PC-9 (cell line): Measurements from ENCODE around the gene B3GALT6. TPM values are rescaled to one million over a fixed set of nuclear protein-coding genes. Genes with fewer than 3 reads are reported as not detected.

Experiments used
- BruUV-seq: library from RNA; stranded (reverse); fragments of 400-500 nt; replicated peaks from 2 replicates; lab custom pipeline; 2021; lab: Mats Ljungman, UMichigan
- CTCF ChIA-PET: fragments of 300-600 bp; sonication (Branson Sonifier 250); formaldehyde crosslinking; loops from one replicate; lab custom pipeline; 2022; ENCODE audit warnings: antibody characterized with exemption; lab: Charles Lee
- POLR2A ChIA-PET: fragments of 300-600 bp; sonication (Branson Sonifier 250); formaldehyde crosslinking; loops from one replicate; lab custom pipeline; 2022; ENCODE audit warnings: antibody characterized with exemption; ENCODE audit not compliant: unreplicated experiment; lab: Charles Lee
- DNase-seq, 2 experiments: peaks; one replicate each; pipeline versions ENCODE4 v3.0.0 to v3.0.0-alpha.2; 2015 to 2022; ENCODE audit warnings: mixed read lengths in 1 of 2
- H2AFZ ChIP-seq: fragments of 200-600 bp; sonication (generic); 2 replicates; pipeline ENCODE4 v1.8.1; 2017; ENCODE audit warnings: antibody characterized with exemption
- H3F3A ChIP-seq: fragments of 200-600 bp; sonication (generic); 2 replicates; pipeline ENCODE4 v1.8.1; 2017; ENCODE audit warnings: antibody characterized with exemption, mild to moderate bottlenecking, low read depth; ENCODE audit not compliant: insufficient read depth
- H3K27ac ChIP-seq: fragments of 200-600 bp; sonication (generic); 2 replicates; pipeline ENCODE4 v1.6.1; 2016; ENCODE audit warnings: mixed run types
- H3K27me3 ChIP-seq: fragments of 200-600 bp; sonication (generic); 2 replicates; pipeline ENCODE4 v1.6.1; 2016; ENCODE audit warnings: low read depth, mixed run types; ENCODE audit not compliant: insufficient read depth
- H3K36me3 ChIP-seq: fragments of 200-600 bp; sonication (generic); 2 replicates; pipeline ENCODE4 v1.6.1; 2016; ENCODE audit warnings: low read depth, mixed run types
- H3K4me1 ChIP-seq: fragments of 200-600 bp; sonication (generic); replicated peaks from 2 replicates; pipeline ENCODE4 v1.6.1; 2016; ENCODE audit warnings: mixed run types; ENCODE audit not compliant: insufficient read depth
- H3K4me2 ChIP-seq: fragments of 200-600 bp; sonication (generic); 2 replicates; pipeline ENCODE4 v1.6.1; 2017; ENCODE audit warnings: mixed run types
- H3K4me3 ChIP-seq: fragments of 200-600 bp; sonication (generic); 2 replicates; pipeline ENCODE4 v1.6.1; 2016; ENCODE audit warnings: mixed run types
- H3K79me2 ChIP-seq: fragments of 200-600 bp; sonication (generic); 2 replicates; pipeline ENCODE4 v1.6.1; 2017; ENCODE audit warnings: low read depth, mixed run types
- H3K9me2 ChIP-seq: fragments of 200-600 bp; sonication (generic); 2 replicates; pipeline ENCODE4 v1.8.1; 2017; ENCODE audit warnings: mild to moderate bottlenecking; ENCODE audit not compliant: insufficient read depth
- H3K9me3 ChIP-seq: fragments of 200-600 bp; sonication (generic); 2 replicates; pipeline ENCODE4 v1.8.1; 2016; ENCODE audit warnings: low read depth; ENCODE audit not compliant: insufficient read depth
- H4K20me1 ChIP-seq: fragments of 200-600 bp; sonication (generic); 2 replicates; pipeline ENCODE4 v1.8.1; 2017; ENCODE audit not compliant: insufficient read depth
- EZH2 ChIP-seq: fragments of 200-600 bp; sonication (generic); IDR thresholded peaks from 2 replicates; pipeline ENCODE4 v1.8.0; 2017; ENCODE audit warnings: antibody characterized with exemption, low read depth
- intact Hi-C: fragments of 100-400 bp; cut with micrococcal nuclease; formaldehyde crosslinking; loops from one replicate; pipeline ENCODE4 v1.10.0; 2022; ENCODE audit not compliant: unreplicated experiment
- total RNA-seq: library from RNA; stranded (reverse); gene quantifications from 2 replicates; pipeline ENCODE4 v1.2.3, GENCODE V29; 2021
- TF ChIP-seq, protein P1 (sequence below): fragments of 200-600 bp; sonication (generic); conservative IDR thresholded peaks from 2 replicates; pipeline ENCODE4 v1.6.1; 2017; ENCODE audit warnings: mixed run types, antibody characterized with exemption, mild to moderate bottlenecking, moderate library complexity

The B3GALT6 gene
- total RNA-seq, 1 experiment from 2014 or later = 16.2 TPM

DNA sequence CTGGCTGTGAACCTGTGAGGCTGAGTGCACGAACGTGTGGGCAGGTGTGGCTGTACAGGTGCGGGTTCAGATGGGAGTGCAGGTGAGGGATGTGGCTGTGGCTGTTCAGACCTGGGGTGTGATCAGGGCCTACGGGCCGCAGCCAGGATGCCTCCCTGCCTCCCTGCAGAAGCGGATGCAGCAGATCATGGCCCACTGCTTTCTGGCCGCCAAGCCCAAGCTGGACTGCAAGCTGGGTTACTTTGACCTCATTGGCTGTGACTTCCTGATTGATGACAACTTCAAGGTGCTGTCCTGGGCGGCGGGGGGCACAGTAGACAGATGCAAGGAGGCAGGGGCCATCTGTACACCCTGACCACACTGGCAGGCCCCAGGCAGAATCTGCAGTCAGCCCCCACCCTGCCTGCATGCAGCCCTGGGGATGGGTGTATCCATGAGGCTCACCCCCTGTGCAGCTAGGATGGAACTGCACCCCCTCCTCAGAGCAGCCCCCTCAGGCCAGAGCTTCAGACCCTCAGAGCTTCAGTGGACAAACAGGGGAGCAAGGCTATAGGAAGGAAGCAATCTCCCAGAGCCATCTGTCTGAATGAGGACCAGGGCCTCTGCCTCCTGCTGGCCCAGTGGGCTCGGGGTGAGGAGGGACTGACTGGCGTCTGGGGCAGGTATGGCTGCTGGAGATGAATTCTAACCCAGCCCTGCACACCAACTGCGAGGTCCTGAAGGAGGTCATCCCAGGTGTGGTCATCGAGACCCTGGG lies 35.4 kb upstream of the B3GALT6 start:
- no peak overlapping the region for H3K4me3 ChIP-seq
- ChIA-PET CTCF (no interaction called here), POLR2A (no interaction called here)
- no peaks in the 10 kb centered on the region for H3K4me1 ChIP-seq
- no TSS peak for BruUV-seq
- no peak overlapping the region for H3K4me2 ChIP-seq
- no peak overlapping the region for H2AFZ ChIP-seq
- no peaks in the 10 kb centered on the region for H3K9me3 ChIP-seq
- no peaks in the 10 kb centered on the region for H3K9me2 ChIP-seq
- H3K27me3 ChIP-seq = peaks cover 13% of the 10 kb centered on the region; the same call in 1 of the 2 replicates
- no peaks in the 10 kb centered on the region for H4K20me1 ChIP-seq
- H3K27ac ChIP-seq = no peak overlapping the region
- intact Hi-C loops = no loop called here
- no peaks in the 10 kb centered on the region for H3K36me3 ChIP-seq
- 0 out of 2 replicates have a peak, but pooled peaks cover 6% of the 10 kb centered on the region for H3F3A ChIP-seq
- no peaks in the 10 kb centered on the region for H3K79me2 ChIP-seq
- TF ChIP-seq, protein P1, sequence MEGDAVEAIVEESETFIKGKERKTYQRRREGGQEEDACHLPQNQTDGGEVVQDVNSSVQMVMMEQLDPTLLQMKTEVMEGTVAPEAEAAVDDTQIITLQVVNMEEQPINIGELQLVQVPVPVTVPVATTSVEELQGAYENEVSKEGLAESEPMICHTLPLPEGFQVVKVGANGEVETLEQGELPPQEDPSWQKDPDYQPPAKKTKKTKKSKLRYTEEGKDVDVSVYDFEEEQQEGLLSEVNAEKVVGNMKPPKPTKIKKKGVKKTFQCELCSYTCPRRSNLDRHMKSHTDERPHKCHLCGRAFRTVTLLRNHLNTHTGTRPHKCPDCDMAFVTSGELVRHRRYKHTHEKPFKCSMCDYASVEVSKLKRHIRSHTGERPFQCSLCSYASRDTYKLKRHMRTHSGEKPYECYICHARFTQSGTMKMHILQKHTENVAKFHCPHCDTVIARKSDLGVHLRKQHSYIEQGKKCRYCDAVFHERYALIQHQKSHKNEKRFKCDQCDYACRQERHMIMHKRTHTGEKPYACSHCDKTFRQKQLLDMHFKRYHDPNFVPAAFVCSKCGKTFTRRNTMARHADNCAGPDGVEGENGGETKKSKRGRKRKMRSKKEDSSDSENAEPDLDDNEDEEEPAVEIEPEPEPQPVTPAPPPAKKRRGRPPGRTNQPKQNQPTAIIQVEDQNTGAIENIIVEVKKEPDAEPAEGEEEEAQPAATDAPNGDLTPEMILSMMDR = no peak
- DNase-seq = no peak

- ChIA-PET CTCF (no interaction called here), POLR2A (no interaction called here)
- Histone ChIP-seq H3K4me3 (no peak overlapping the region), H3K9me2 (no peaks in the 10 kb centered on the region), H3F3A (0 out of 2 replicates have a peak, but pooled peaks cover 6% of the 10 kb centered on the region), H3K4me2 (no peak overlapping the region), H3K79me2 (no peaks in the 10 kb centered on the region), H3K9me3 (no peaks in the 10 kb centered on the region), H3K4me1 (no peaks in the 10 kb centered on the region), H3K27me3 (peaks cover 13% of the 10 kb centered on the region; the same call in 1 of the 2 replicates), H2AFZ (no peak overlapping the region), H3K36me3 (no peaks in the 10 kb centered on the region), H3K27ac (no peak overlapping the region), H4K20me1 (no peaks in the 10 kb centered on the region)
- no TSS peak for BruUV-seq
- intact Hi-C loops = no loop called here
- DNase-seq = no peak
- TF ChIP-seq, protein P1 = no peak
- no peak for TF ChIP-seq EZH2
Observed at GRCh38 chr1:1197188-1197500, 34.9 kb upstream of the B3GALT6 start.

- Histone ChIP-seq H3K79me2 (no peaks in the 10 kb centered on the region), H3F3A (0 out of 2 replicates have a peak, but pooled peaks cover 6% of the 10 kb centered on the region), H3K4me1 (no peaks in the 10 kb centered on the region), H3K4me2 (no peak overlapping the region), H3K27me3 (peaks cover 13% of the 10 kb centered on the region; the same call in 1 of the 2 replicates), H3K9me2 (no peaks in the 10 kb centered on the region), H2AFZ (no peak overlapping the region), H3K27ac (no peak overlapping the region), H3K4me3 (no peak overlapping the region), H3K36me3 (no peaks in the 10 kb centered on the region), H4K20me1 (no peaks in the 10 kb centered on the region), H3K9me3 (no peaks in the 10 kb centered on the region)
- TF ChIP-seq EZH2 = no peak
- TF ChIP-seq, protein P1 = no peak
- POLR2A ChIA-PET = no interaction called here
- no peak for DNase-seq
- intact Hi-C loops = no loop called here
- BruUV-seq = no TSS peak
- CTCF ChIA-PET = no interaction called here
Observed at GRCh38 chr1:1197551-1198422, 34.2 kb upstream of the B3GALT6 start.
